Coronary artery (tissue), 2 donors: Measurements from ENCODE around the gene TRAPPC10.

ENCODE experiments used
- DNase-seq: peaks from one replicate; pipeline ENCODE4 v3.0.0-alpha.2; 2017; ENCODE audit warnings: low spot score
- H3K27ac ChIP-seq, 2 donors: fragments of 200-600 bp; sonication (generic); one replicate each; pipeline ENCODE4 v1.5.1; 2016 to 2019
- H3K4me3 ChIP-seq: fragments of 200-600 bp; sonication (generic); 2 replicates; pipeline ENCODE4 v1.5.1; 2016; ENCODE audit warnings: mild to moderate bottlenecking, moderate library complexity
- TF ChIP-seq, protein P1 (sequence below): fragments of 200-600 bp; sonication (generic); IDR thresholded peaks from one replicate; pipeline ENCODE4 v1.5.1; 2019; ENCODE audit warnings: antibody characterized with exemption

Gene TRAPPC10

DNA sequence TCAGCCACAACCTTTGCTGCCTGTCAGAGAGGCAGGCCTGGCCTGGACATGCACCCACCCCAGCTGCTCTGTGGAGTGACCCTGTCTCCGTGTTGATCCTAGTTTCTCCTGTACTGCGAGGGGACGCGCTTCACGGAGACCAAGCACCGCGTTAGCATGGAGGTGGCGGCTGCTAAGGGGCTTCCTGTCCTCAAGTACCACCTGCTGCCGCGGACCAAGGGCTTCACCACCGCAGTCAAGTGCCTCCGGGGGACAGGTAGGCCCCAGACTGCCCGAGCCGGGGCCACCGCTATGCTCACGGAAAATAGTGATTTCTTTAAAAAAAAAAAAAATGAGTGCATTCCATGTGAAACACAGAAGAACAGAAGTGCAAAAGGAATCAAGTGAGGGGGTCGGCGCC, 41.6 kb upstream of the TRAPPC10 start:
- TF ChIP-seq, protein P1, sequence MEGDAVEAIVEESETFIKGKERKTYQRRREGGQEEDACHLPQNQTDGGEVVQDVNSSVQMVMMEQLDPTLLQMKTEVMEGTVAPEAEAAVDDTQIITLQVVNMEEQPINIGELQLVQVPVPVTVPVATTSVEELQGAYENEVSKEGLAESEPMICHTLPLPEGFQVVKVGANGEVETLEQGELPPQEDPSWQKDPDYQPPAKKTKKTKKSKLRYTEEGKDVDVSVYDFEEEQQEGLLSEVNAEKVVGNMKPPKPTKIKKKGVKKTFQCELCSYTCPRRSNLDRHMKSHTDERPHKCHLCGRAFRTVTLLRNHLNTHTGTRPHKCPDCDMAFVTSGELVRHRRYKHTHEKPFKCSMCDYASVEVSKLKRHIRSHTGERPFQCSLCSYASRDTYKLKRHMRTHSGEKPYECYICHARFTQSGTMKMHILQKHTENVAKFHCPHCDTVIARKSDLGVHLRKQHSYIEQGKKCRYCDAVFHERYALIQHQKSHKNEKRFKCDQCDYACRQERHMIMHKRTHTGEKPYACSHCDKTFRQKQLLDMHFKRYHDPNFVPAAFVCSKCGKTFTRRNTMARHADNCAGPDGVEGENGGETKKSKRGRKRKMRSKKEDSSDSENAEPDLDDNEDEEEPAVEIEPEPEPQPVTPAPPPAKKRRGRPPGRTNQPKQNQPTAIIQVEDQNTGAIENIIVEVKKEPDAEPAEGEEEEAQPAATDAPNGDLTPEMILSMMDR = no peak

DNA sequence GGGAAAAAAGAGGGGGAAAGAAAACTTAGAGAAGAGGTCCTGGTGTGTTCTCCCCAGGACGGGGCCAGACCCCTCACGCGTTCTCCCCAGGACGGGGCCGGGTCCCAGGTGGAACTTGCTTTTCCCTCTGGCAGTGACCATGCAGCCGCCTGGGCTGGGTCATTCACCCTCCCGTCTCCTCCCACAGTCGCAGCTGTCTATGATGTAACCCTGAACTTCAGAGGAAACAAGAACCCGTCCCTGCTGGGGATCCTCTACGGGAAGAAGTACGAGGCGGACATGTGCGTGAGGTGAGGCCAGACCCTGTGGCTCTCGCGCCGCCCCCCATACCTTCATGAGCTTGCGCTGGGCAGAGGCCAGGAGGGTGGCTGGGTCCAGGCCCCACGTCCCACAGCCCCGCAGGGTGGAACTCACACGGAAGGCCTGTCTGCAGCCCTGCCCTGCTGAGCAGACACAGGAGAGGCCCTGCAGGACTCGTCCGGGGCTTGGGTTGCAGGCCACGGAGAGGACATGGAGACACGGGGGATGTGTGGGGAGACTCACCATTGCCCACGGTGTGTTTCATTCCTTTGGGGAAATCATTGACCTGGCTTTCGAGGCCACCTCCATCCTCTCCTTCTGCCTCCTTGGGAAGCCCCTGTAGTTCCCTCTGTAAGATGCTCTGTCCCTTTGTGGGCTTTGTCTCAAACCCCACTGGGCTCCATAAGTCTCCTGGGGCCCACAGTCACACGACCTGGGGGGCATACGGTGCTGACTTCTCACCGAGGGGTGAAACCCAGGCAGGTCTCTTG, 40.7 kb upstream of the TRAPPC10 start:
- TF ChIP-seq, protein P1 = no peak
- H3K27ac ChIP-seq = no peak overlapping the region
- H3K4me3 ChIP-seq = no peak overlapping the region
- DNase-seq = no peak

More for the DNA sequence above, 41.6 kb upstream of the TRAPPC10 start:
- H3K27ac ChIP-seq = no peak overlapping the region
- H3K4me3 ChIP-seq = no peak overlapping the region
- no peak for DNase-seq

DNA sequence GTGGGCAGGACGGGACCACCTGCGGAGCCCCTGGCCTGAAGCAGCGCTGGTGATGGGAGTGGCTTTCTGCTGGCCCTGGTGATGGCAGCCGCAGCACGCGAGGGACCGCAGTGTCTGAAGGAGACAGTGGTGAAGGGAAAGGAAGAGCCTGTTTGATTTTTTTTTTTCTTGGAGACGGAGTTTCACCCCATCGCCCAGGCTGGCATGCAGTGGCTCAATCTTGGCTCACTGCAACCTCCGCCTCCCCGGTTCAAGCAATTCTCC, 40.2 kb upstream of the TRAPPC10 start:
- H3K27ac ChIP-seq = no peak overlapping the region
- TF ChIP-seq, protein P1 = no peak
- DNase-seq = no peak

DNA sequence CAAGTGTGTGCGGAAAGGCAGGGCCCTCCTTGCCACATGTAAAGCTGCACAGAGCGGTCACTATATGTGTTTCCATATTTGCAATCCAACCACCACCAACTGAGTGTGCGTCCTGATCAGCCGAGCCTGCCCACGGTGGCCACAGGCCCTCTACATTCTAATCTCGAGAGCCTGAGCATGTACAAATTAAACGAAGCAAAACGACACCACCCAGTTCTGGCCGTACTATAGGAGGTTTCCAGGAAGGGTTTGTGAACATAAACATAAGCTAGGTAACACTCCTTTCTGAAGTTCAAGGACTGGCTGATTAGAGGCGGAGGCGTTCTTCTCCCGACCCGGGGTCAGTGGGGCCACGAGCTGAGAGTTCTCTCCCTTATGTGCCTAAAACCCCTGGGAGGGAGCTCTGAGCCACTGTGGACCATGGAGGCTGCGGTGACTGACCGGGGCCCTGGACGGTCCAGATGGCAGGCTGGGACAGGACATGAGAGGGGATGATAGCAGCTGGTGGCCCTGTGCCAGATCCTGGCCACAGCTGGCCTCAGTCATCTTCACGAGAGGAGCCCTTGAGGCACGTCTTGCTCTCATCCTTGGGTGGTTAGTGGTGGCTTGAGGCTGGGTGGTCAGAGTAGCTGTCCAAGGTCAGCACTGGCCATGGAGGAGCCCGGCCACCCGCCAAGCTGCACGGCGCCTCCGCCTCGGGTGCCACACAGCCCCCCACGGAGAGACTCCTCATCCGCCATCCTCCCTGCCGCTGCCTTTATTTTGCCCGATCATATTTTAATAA, 39.1 kb upstream of the TRAPPC10 start:
- no peak overlapping the region for H3K4me3 ChIP-seq
- no peak overlapping the region for H3K27ac ChIP-seq
- TF ChIP-seq, protein P1 = no peak
- DNase-seq = no peak

More for the DNA sequence above, 40.2 kb upstream of the TRAPPC10 start:
- no peak overlapping the region for H3K4me3 ChIP-seq

DNA sequence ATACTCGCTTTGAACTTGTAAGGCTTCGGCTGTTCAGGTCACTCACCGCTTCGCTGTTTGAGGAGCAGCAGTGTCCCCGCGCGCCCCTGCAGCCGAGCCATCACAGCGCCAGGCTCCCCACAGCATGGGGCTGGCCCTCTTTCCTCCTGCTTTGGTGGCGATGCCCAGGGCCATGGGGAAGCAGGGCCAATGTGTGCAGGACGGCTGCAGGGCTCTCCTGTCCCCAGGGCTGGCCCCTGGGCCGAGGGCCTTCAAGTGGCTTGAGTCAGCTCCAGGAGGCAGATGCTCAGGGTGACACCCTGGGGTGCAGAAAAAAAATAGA, 38.5 kb upstream of the TRAPPC10 start:
- no peak overlapping the region for H3K27ac ChIP-seq
- no peak for DNase-seq
- H3K4me3 ChIP-seq = no peak overlapping the region
- TF ChIP-seq, protein P1 = no peak

DNA sequence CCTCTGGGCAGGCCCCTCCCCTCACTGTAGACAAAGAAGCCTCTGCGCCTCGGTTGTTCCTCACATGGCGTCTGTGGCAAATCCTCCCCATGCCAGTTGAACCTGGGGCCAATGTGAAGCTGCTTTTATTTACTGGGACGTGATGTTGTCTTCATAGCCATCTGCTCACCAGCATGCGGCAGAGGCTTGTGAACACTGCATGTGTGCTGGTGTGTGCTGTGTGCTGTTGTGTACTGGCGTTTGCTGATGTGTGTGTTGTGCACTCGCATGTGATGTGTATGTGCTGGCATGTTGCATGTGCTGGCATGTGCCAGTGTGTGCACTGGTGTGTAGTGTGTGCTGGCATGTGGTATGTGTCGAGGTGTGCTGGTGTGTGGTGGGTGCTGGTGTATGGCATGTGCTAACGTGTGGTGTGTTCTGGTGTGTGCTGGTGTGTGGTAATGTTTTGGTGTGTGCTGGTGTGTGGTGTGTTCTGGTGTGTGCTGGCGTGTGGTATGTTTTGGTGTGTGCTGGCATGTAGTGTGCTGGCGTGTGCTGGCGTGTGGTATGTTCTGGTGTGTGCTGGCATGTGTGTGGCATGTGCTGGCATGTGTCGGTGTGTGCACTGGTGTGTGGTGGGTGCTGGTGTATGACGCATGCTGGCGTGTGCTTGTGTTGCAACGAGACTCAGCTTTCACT, 37.2 kb upstream of the TRAPPC10 start:
- Histone ChIP-seq H3K4me3 (no peak overlapping the region), H3K27ac (no peak overlapping the region)
- TF ChIP-seq, protein P1 = no peak
- no peak for DNase-seq
